HEK293 (cell line): ENCODE measurements around the gene CENPT.

Source experiments
- CTCF ChIP-seq: fragments of 450-650 bp; formaldehyde crosslinking; IDR thresholded peaks from 2 replicates; pipeline ENCODE4 v1.5.1; 2016; ENCODE audit warnings: missing biosample characterization, missing genetic modification characterization
- SP2 ChIP-seq: fragments of 450-650 bp; formaldehyde crosslinking; IDR thresholded peaks from 2 replicates; pipeline ENCODE4 v1.5.1; 2016; ENCODE audit warnings: missing biosample characterization, missing genetic modification characterization
- YY1 ChIP-seq: fragments of 450-650 bp; formaldehyde crosslinking; IDR thresholded peaks from 2 replicates; pipeline ENCODE4 v1.5.1; 2018; ENCODE audit warnings: missing biosample characterization, missing genetic modification characterization
- ZNF324 ChIP-seq: fragments of 450-650 bp; formaldehyde crosslinking; IDR thresholded peaks from 2 replicates; pipeline ENCODE4 v1.5.1; 2016; ENCODE audit warnings: missing biosample characterization, missing genetic modification characterization
- ZNF350 ChIP-seq: fragments of 450-650 bp; formaldehyde crosslinking; IDR thresholded peaks from 2 replicates; pipeline ENCODE4 v1.5.0; 2017; ENCODE audit warnings: missing biosample characterization, mild to moderate bottlenecking, missing genetic modification characterization
- ZNF391 ChIP-seq: fragments of 450-650 bp; formaldehyde crosslinking; IDR thresholded peaks from 2 replicates; pipeline ENCODE4 v1.5.1; 2016; ENCODE audit warnings: low read depth, missing biosample characterization, missing genetic modification characterization, borderline replicate concordance
- ZNF558 ChIP-seq: fragments of 450-650 bp; formaldehyde crosslinking; IDR thresholded peaks from 2 replicates; pipeline ENCODE4 v1.5.1; 2016; ENCODE audit warnings: missing biosample characterization, missing genetic modification characterization
- ZNF660 ChIP-seq: fragments of 450-650 bp; IDR thresholded peaks from 2 replicates; pipeline ENCODE4 v1.5.1; 2018; ENCODE audit warnings: missing biosample characterization, mild to moderate bottlenecking, missing genetic modification characterization
- ZNF76 ChIP-seq: fragments of 450-650 bp; formaldehyde crosslinking; IDR thresholded peaks from 2 replicates; pipeline ENCODE4; 2016; ENCODE audit warnings: low read depth, missing biosample characterization, missing genetic modification characterization, borderline replicate concordance
- ZSCAN5A ChIP-seq: fragments of 450-650 bp; formaldehyde crosslinking; IDR thresholded peaks from 2 replicates; pipeline ENCODE4 v1.5.1; 2016; ENCODE audit warnings: missing biosample characterization, missing genetic modification characterization

- TF ChIP-seq CTCF (no peak), ZNF558 (tag by site-specific recombination) (no peak), ZSCAN5A (tag by site-specific recombination) (no peak), SP2 (tag by site-specific recombination) (no peak), ZNF391 (tag by site-specific recombination) (no peak), ZNF76 (tag by site-specific recombination) (no peak), ZNF324 (tag by site-specific recombination) (no peak), ZNF660 (tag by site-specific recombination) (no peak), YY1 (no peak), ZNF350 (tag by site-specific recombination) (no peak)
Observed at GRCh38 chr16:67864594-67864993, 17.1 kb upstream of the CENPT start.
